Tibial artery (tissue), 4 donors: ENCODE data around the gene APPBP2.
"Not testable (repeated sequence)": the region's sequence is repeated elsewhere in the genome, so short reads cannot be mapped to it uniquely, and the experiment has no call there.

ENCODE experiments used
- DNase-seq, 2 donors: peaks; one replicate each; pipeline ENCODE4 v3.0.0-alpha.2; 2019
- H3K27ac ChIP-seq, 2 donors: fragments of 200-600 bp; sonication (generic) in 1 of 2; 1 replicate in 1 of 2; 2 replicates in 1 of 2; pipeline ENCODE4 v1.5.1; 2018 to 2019; ENCODE audit warnings: mild to moderate bottlenecking in 1 of 2
- H3K27me3 ChIP-seq, 2 donors: fragments of 200-600 bp; sonication (generic) in 1 of 2; one replicate each; pipeline versions ENCODE4 v1.5.1 to v1.6.0; 2016 to 2019
- H3K36me3 ChIP-seq, 3 donors: fragments of 200-600 bp; sonication (generic) in 2 of 3; one replicate each; pipeline ENCODE4 v1.5.1; 2016 to 2019; ENCODE audit warnings: mild to moderate bottlenecking in 2 of 3
- H3K4me1 ChIP-seq, 4 donors: fragments of 200-600 bp; sonication (generic) in 2 of 4; 1 replicate in 3 of 4; 2 replicates in 1 of 4; pipeline ENCODE4 v1.5.1; 2016 to 2019
- H3K4me3 ChIP-seq, 2 donors: fragments of 200-600 bp; sonication (generic) in 1 of 2; 1 replicate in 1 of 2; 2 replicates in 1 of 2; pipeline ENCODE4 v1.5.1; 2018 to 2019; ENCODE audit warnings: mild to moderate bottlenecking in 2 of 2
- H3K9me3 ChIP-seq, 3 donors: fragments of 200-600 bp; sonication (generic) in 1 of 3; one replicate each; pipeline ENCODE4 v1.5.1; 2016 to 2019
- intact Hi-C: fragments of 100-400 bp; cut with DNase I; formaldehyde crosslinking; loops from one replicate; pipeline ENCODE4 v1.15.0; 2023; ENCODE audit warnings: low total_unique reads
- TF ChIP-seq, protein P1 (sequence below), 2 experiments: fragments of 200-600 bp in 1 of 2; fragments of 450-650 bp in 1 of 2; IDR thresholded peaks; one replicate each; pipeline ENCODE4 v1.5.1; 2017 to 2019; ENCODE audit warnings: antibody characterized with exemption in 2 of 2, mild to moderate bottlenecking in 1 of 2, moderate library complexity in 1 of 2

APPBP2 gene

GRCh38 chr17:60495260-60495659, 30.8 kb downstream of the APPBP2 start:
- TF ChIP-seq, protein P1, sequence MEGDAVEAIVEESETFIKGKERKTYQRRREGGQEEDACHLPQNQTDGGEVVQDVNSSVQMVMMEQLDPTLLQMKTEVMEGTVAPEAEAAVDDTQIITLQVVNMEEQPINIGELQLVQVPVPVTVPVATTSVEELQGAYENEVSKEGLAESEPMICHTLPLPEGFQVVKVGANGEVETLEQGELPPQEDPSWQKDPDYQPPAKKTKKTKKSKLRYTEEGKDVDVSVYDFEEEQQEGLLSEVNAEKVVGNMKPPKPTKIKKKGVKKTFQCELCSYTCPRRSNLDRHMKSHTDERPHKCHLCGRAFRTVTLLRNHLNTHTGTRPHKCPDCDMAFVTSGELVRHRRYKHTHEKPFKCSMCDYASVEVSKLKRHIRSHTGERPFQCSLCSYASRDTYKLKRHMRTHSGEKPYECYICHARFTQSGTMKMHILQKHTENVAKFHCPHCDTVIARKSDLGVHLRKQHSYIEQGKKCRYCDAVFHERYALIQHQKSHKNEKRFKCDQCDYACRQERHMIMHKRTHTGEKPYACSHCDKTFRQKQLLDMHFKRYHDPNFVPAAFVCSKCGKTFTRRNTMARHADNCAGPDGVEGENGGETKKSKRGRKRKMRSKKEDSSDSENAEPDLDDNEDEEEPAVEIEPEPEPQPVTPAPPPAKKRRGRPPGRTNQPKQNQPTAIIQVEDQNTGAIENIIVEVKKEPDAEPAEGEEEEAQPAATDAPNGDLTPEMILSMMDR (IDR thresholded peaks at IDR 0.05), result no peak
- H3K36me3 ChIP-seq, result peaks cover 40 to 73% (median 58%) of the 10 kb centered on the region in 3 donors
- H3K4me1 ChIP-seq, result no peaks in the 10 kb centered on the region
- H3K4me3 ChIP-seq, result no peak overlapping the region
- intact Hi-C loops, result no loop called here
- no peak for DNase-seq
- peaks cover 0 to 6% (median 0%) of the 10 kb centered on the region in 3 donors for H3K9me3 ChIP-seq
- H3K27me3 ChIP-seq, result no peaks in the 10 kb centered on the region
- no peak overlapping the region for H3K27ac ChIP-seq

DNA sequence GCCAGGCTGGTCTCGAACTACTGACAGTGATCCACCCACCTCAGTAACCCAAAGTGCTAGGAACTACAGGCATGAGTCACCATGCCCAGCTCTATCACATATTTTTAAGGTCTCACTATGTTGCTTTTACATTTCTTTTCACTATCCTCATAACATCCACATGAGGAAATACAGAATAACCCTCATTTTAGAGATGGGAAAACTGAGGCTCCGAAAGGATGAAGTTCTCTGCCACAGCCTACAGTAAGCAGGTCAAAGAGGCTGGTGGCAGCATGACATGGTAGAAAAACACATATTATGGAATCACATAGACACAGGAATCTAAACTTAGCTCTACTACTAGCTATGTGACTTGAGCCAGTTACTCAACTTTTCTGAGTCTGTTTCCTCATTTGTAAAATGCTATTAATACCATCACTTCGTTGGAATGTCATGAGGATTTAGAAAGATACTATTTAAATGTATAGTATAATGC, 32.2 kb downstream of the APPBP2 start:
- no peak for DNase-seq
- no peaks in the 10 kb centered on the region for H3K27me3 ChIP-seq
- peaks cover 0 to 6% (median 0%) of the 10 kb centered on the region in 3 donors for H3K9me3 ChIP-seq
- H3K4me1 ChIP-seq, result no peaks in the 10 kb centered on the region
- no peak overlapping the region for H3K27ac ChIP-seq
- intact Hi-C loops, result no loop called here
- peaks cover 46 to 76% (median 60%) of the 10 kb centered on the region in 3 donors for H3K36me3 ChIP-seq
- TF ChIP-seq, protein P1 (IDR thresholded peaks at IDR 0.05), result no peak
- H3K4me3 ChIP-seq, result no peak overlapping the region

- intact Hi-C loops, result no loop called here
- DNase-seq, result no peak
- Histone ChIP-seq H3K27ac (no peak overlapping the region), H3K36me3 (peaks cover 42 to 73% (median 60%) of the 10 kb centered on the region in 3 donors), H3K4me3 (no peak overlapping the region), H3K27me3 (no peaks in the 10 kb centered on the region), H3K4me1 (no peaks in the 10 kb centered on the region), H3K9me3 (peaks cover 0 to 6% (median 0%) of the 10 kb centered on the region in 3 donors)
- TF ChIP-seq, protein P1 (IDR thresholded peaks at IDR 0.05), result no peak
Observed at GRCh38 chr17:60491771-60492170, 34.3 kb downstream of the APPBP2 start.

DNA sequence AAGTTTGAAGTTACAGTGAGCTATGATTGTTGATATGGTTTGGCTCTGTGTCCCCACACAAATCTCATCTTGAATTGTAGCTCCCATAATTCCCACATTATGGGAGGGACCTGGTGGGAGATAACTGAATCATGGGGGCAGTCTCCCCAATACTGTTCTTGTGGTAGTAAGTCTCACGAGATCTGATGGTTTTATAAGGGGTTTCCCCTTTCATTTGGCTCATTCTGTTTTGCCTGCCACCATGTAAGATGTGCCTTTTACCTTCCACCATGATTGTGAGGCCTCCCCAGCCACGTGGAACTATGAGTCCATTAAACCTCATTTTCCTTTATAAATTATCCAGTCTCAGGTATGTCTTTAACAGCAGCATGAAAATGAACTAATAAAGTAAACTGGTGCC, 35.4 kb downstream of the APPBP2 start:
- intact Hi-C loops, H3K9me3 ChIP-seq, H3K4me1 ChIP-seq, H3K27me3 ChIP-seq, DNase-seq, H3K27ac ChIP-seq, H3K4me3 ChIP-seq: not testable (repeated sequence)
- H3K36me3 ChIP-seq, result peaks cover 39 to 70% (median 58%) of the 10 kb centered on the region in 3 donors

GRCh38 chr17:60481604-60482003, 44.4 kb downstream of the APPBP2 start:
- no peak overlapping the region for H3K27ac ChIP-seq
- DNase-seq, result no peak
- H3K27me3 ChIP-seq, result no peaks in the 10 kb centered on the region
- H3K9me3 ChIP-seq, result no peaks in the 10 kb centered on the region
- peaks cover 0 to 9% (median 5%) of the 10 kb centered on the region in 3 donors for H3K36me3 ChIP-seq
- H3K4me3 ChIP-seq, result no peak overlapping the region
- intact Hi-C loops, result no loop called here
- no peaks in the 10 kb centered on the region for H3K4me1 ChIP-seq
- TF ChIP-seq, protein P1 (IDR thresholded peaks at IDR 0.05), result no peak

- no peaks in the 10 kb centered on the region for H3K9me3 ChIP-seq
- peaks cover 0 to 6% (median 5%) of the 10 kb centered on the region in 3 donors for H3K36me3 ChIP-seq
- no peak overlapping the region for H3K27ac ChIP-seq
- no peak overlapping the region for H3K4me3 ChIP-seq
- H3K27me3 ChIP-seq, result no peaks in the 10 kb centered on the region
- no peak for DNase-seq
- TF ChIP-seq, protein P1 (IDR thresholded peaks at IDR 0.05), result no peak
- peaks cover 0 to 18% (median 11%) of the 10 kb centered on the region in 4 donors for H3K4me1 ChIP-seq
- intact Hi-C loops, result no loop called here
Observed at GRCh38 chr17:60473788-60474187, 52.3 kb downstream of the APPBP2 start.
